ENCODE results near the gene MLXIP.

MLXIP gene

GRCh38 chr12:122080149-122081082 is 1.9 kb downstream of the MLXIP start:
- no peaks in the 10 kb centered on the region for H3K9me3 ChIP-seq (replicated peaks in 1 of 2; ENCODE audit: control insufficient read depth in 2 of 2, insufficient read depth in 1 of 2, low read depth in 1 of 2, low read length in 2 of 2)
- no CpG with 5 or more reads among the region's 18 CpGs for WGBS, 2 donors (ENCODE audit: extremely low coverage in 2 of 2, insufficient read length in 2 of 2, insufficient replicate concordance in 1 of 2)
- H4K91ac ChIP-seq (ENCODE audit: low read depth, low read length, poor library complexity) = no peak overlapping the region
- no peak overlapping the region for H3K27ac ChIP-seq (replicated peaks; ENCODE audit: low read length)
- H3K4me2 ChIP-seq (ENCODE audit: insufficient read depth, low read length, poor library complexity, severe bottlenecking) = peak overlapping the region; percentile 90
- no peak overlapping the region for H2AFZ ChIP-seq (ENCODE audit: low read length)
- H3K14ac ChIP-seq (ENCODE audit: low read length) = no peak overlapping the region
- H3K18ac ChIP-seq (ENCODE audit: low read length) = no peak overlapping the region
- H3K27me3 ChIP-seq (ENCODE audit: control insufficient read depth in 3 of 3, insufficient read depth in 3 of 3, low read depth in 1 of 3, low read length in 3 of 3) = peaks cover 0 to 18% (median 4%) of the 10 kb centered on the region in 3 experiments
- H2BK5ac ChIP-seq (ENCODE audit: low read length) = no peak overlapping the region
- H3K79me1 ChIP-seq (ENCODE audit: low read depth, low read length) = no peaks in the 10 kb centered on the region
- peak overlapping the region in 1 of 2 donors; percentile 97 for H3K4me3 ChIP-seq (ENCODE audit: low read length in 2 of 2)
- peaks cover 13% of the 10 kb centered on the region in 2 donors for H3K4me1 ChIP-seq (ENCODE audit: control insufficient read depth in 2 of 2, insufficient read depth in 1 of 2, low read depth in 1 of 2, low read length in 2 of 2)
- no peak overlapping the region for H3K4ac ChIP-seq (ENCODE audit: low read length)
- no peak for DNase-seq (ENCODE audit: low spot score)
- H2BK12ac ChIP-seq (ENCODE audit: low read length) = no peak overlapping the region
- no peak overlapping the region for H4K8ac ChIP-seq (ENCODE audit: low read depth, low read length)
- no peak overlapping the region for H3K23ac ChIP-seq (ENCODE audit: low read depth, low read length, poor library complexity)
- H3K36me3 ChIP-seq (replicated peaks in 1 of 2; ENCODE audit: control insufficient read depth in 2 of 2, insufficient read depth in 2 of 2, low read length in 2 of 2) = peaks cover 0 to 21% of the 10 kb centered on the region in 2 donors
- no peak overlapping the region for H2AK5ac ChIP-seq (ENCODE audit: low read depth, low read length)
- no peak overlapping the region for H2BK120ac ChIP-seq (ENCODE audit: low read depth, low read length)
- no peak overlapping the region for H3K9ac ChIP-seq (ENCODE audit: low read depth, low read length, poor library complexity)
- no peak overlapping the region for H2BK15ac ChIP-seq (ENCODE audit: low read length)

- H2BK15ac ChIP-seq (ENCODE audit: low read length) = no peak overlapping the region
- H3K14ac ChIP-seq (ENCODE audit: low read length) = no peak overlapping the region
- no peak overlapping the region for H4K91ac ChIP-seq (ENCODE audit: low read depth, low read length, poor library complexity)
- peaks cover 3 to 28% of the 10 kb centered on the region in 2 donors for H3K36me3 ChIP-seq (replicated peaks in 1 of 2; ENCODE audit: control insufficient read depth in 2 of 2, insufficient read depth in 2 of 2, low read length in 2 of 2)
- H3K23ac ChIP-seq (ENCODE audit: low read depth, low read length, poor library complexity) = no peak overlapping the region
- no peaks in the 10 kb centered on the region for H3K9me3 ChIP-seq (replicated peaks in 1 of 2; ENCODE audit: control insufficient read depth in 2 of 2, insufficient read depth in 1 of 2, low read depth in 1 of 2, low read length in 2 of 2)
- no peak overlapping the region for H3K9ac ChIP-seq (ENCODE audit: low read depth, low read length, poor library complexity)
- no peak overlapping the region for H2AK5ac ChIP-seq (ENCODE audit: low read depth, low read length)
- no CpG with 5 or more reads among the region's 9 CpGs for WGBS, 2 donors (ENCODE audit: extremely low coverage in 2 of 2, insufficient read length in 2 of 2, insufficient replicate concordance in 1 of 2)
- H2AFZ ChIP-seq (ENCODE audit: low read length) = no peak overlapping the region
- no peaks in the 10 kb centered on the region for H3K79me1 ChIP-seq (ENCODE audit: low read depth, low read length)
- no peak overlapping the region for H3K4ac ChIP-seq (ENCODE audit: low read length)
- H3K4me2 ChIP-seq (ENCODE audit: insufficient read depth, low read length, poor library complexity, severe bottlenecking) = no peak overlapping the region
- peaks cover 13% of the 10 kb centered on the region in 2 donors for H3K4me1 ChIP-seq (ENCODE audit: control insufficient read depth in 2 of 2, insufficient read depth in 1 of 2, low read depth in 1 of 2, low read length in 2 of 2)
- H2BK5ac ChIP-seq (ENCODE audit: low read length) = no peak overlapping the region
- no peak overlapping the region for H3K27ac ChIP-seq (replicated peaks; ENCODE audit: low read length)
- H3K27me3 ChIP-seq (ENCODE audit: control insufficient read depth in 3 of 3, insufficient read depth in 3 of 3, low read depth in 1 of 3, low read length in 3 of 3) = peaks cover 0 to 18% (median 4%) of the 10 kb centered on the region in 3 experiments
- no peak overlapping the region for H2BK120ac ChIP-seq (ENCODE audit: low read depth, low read length)
- H2BK12ac ChIP-seq (ENCODE audit: low read length) = no peak overlapping the region
- DNase-seq (ENCODE audit: low spot score) = no peak
- no peak overlapping the region for H4K8ac ChIP-seq (ENCODE audit: low read depth, low read length)
- H3K4me3 ChIP-seq (ENCODE audit: low read length in 2 of 2) = no peak overlapping the region
- H3K18ac ChIP-seq (ENCODE audit: low read length) = no peak overlapping the region
Measured at GRCh38 chr12:122081083-122081696, 2.6 kb downstream of the MLXIP start.

GRCh38 chr12:122081697-122082221 is 3.2 kb downstream of the MLXIP start:
- Histone ChIP-seq H3K27ac (replicated peaks; ENCODE audit: low read length) (no peak overlapping the region), H3K36me3 (replicated peaks in 1 of 2; ENCODE audit: control insufficient read depth in 2 of 2, insufficient read depth in 2 of 2, low read length in 2 of 2) (peaks cover 3 to 34% of the 10 kb centered on the region in 2 donors), H2AFZ (ENCODE audit: low read length) (no peak overlapping the region), H3K9me3 (replicated peaks in 1 of 2; ENCODE audit: control insufficient read depth in 2 of 2, insufficient read depth in 1 of 2, low read depth in 1 of 2, low read length in 2 of 2) (no peaks in the 10 kb centered on the region), H3K23ac (ENCODE audit: low read depth, low read length, poor library complexity) (no peak overlapping the region), H2BK5ac (ENCODE audit: low read length) (no peak overlapping the region), H3K4me1 (ENCODE audit: control insufficient read depth in 2 of 2, insufficient read depth in 1 of 2, low read depth in 1 of 2, low read length in 2 of 2) (peaks cover 13% of the 10 kb centered on the region in 2 donors), H3K14ac (ENCODE audit: low read length) (no peak overlapping the region), H3K18ac (ENCODE audit: low read length) (no peak overlapping the region), H3K4ac (ENCODE audit: low read length) (no peak overlapping the region), H3K27me3 (ENCODE audit: control insufficient read depth in 3 of 3, insufficient read depth in 3 of 3, low read depth in 1 of 3, low read length in 3 of 3) (peaks cover 0 to 18% (median 4%) of the 10 kb centered on the region in 3 experiments), H4K91ac (ENCODE audit: low read depth, low read length, poor library complexity) (no peak overlapping the region), H2BK15ac (ENCODE audit: low read length) (no peak overlapping the region), H2BK12ac (ENCODE audit: low read length) (no peak overlapping the region), H3K79me1 (ENCODE audit: low read depth, low read length) (no peaks in the 10 kb centered on the region), H3K4me2 (ENCODE audit: insufficient read depth, low read length, poor library complexity, severe bottlenecking) (no peak overlapping the region), H2AK5ac (ENCODE audit: low read depth, low read length) (no peak overlapping the region), H2BK120ac (ENCODE audit: low read depth, low read length) (no peak overlapping the region), H4K8ac (ENCODE audit: low read depth, low read length) (no peak overlapping the region), H3K9ac (ENCODE audit: low read depth, low read length, poor library complexity) (no peak overlapping the region), H3K4me3 (ENCODE audit: low read length in 2 of 2) (no peak overlapping the region)
- no peak for DNase-seq (ENCODE audit: low spot score)
- no CpG with 5 or more reads among the region's 7 CpGs for WGBS, 2 donors (ENCODE audit: extremely low coverage in 2 of 2, insufficient read length in 2 of 2, insufficient replicate concordance in 1 of 2)
